Upper lobe of left lung (tissue), 4 donors: ENCODE data around the gene DLG3.

Experiments used
- POLR2A ChIP-seq, 4 donors: fragments of 450-650 bp; IDR thresholded peaks; one replicate each; pipeline ENCODE4 v1.5.1; 2016 to 2017; ENCODE audit warnings: antibody characterized with exemption in 4 of 4, mild to moderate bottlenecking in 2 of 4
- TF ChIP-seq, protein P1 (sequence below), 6 experiments: fragments of 450-650 bp in 4 of 6; fragments of 200-600 bp in 2 of 6; sonication (generic) in 2 of 6; IDR thresholded peaks; one replicate each; pipeline ENCODE4 v1.5.1; 2016 to 2019; ENCODE audit warnings: antibody characterized with exemption in 6 of 6

GRCh38 chrX:70496491-70496890, 51.9 kb downstream of the DLG3 start:
- TF ChIP-seq, protein P1, sequence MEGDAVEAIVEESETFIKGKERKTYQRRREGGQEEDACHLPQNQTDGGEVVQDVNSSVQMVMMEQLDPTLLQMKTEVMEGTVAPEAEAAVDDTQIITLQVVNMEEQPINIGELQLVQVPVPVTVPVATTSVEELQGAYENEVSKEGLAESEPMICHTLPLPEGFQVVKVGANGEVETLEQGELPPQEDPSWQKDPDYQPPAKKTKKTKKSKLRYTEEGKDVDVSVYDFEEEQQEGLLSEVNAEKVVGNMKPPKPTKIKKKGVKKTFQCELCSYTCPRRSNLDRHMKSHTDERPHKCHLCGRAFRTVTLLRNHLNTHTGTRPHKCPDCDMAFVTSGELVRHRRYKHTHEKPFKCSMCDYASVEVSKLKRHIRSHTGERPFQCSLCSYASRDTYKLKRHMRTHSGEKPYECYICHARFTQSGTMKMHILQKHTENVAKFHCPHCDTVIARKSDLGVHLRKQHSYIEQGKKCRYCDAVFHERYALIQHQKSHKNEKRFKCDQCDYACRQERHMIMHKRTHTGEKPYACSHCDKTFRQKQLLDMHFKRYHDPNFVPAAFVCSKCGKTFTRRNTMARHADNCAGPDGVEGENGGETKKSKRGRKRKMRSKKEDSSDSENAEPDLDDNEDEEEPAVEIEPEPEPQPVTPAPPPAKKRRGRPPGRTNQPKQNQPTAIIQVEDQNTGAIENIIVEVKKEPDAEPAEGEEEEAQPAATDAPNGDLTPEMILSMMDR (IDR thresholded peaks at IDR 0.05) = no peak
- TF ChIP-seq POLR2A (IDR thresholded peaks at IDR 0.05) = no peak
